PC-9 (cell line): ENCODE measurements around the gene TOMM20. TPM values are rescaled to one million over a fixed set of nuclear protein-coding genes. Genes with fewer than 3 reads are reported as not detected.

Source experiments
- BruUV-seq: library from RNA; stranded (reverse); fragments of 400-500 nt; replicated peaks from 2 replicates; lab custom pipeline; 2021; lab: Mats Ljungman, UMichigan
- CTCF ChIA-PET: fragments of 300-600 bp; sonication (Branson Sonifier 250); formaldehyde crosslinking; loops from one replicate; lab custom pipeline; 2022; ENCODE audit warnings: antibody characterized with exemption; lab: Charles Lee
- POLR2A ChIA-PET: fragments of 300-600 bp; sonication (Branson Sonifier 250); formaldehyde crosslinking; loops from one replicate; lab custom pipeline; 2022; ENCODE audit warnings: antibody characterized with exemption; ENCODE audit not compliant: unreplicated experiment; lab: Charles Lee
- DNase-seq, 2 experiments: peaks; one replicate each; pipeline versions ENCODE4 v3.0.0 to v3.0.0-alpha.2; 2015 to 2022; ENCODE audit warnings: mixed read lengths in 1 of 2
- H2AFZ ChIP-seq: fragments of 200-600 bp; sonication (generic); 2 replicates; pipeline ENCODE4 v1.8.1; 2017; ENCODE audit warnings: antibody characterized with exemption
- H3F3A ChIP-seq: fragments of 200-600 bp; sonication (generic); 2 replicates; pipeline ENCODE4 v1.8.1; 2017; ENCODE audit warnings: antibody characterized with exemption, mild to moderate bottlenecking, low read depth; ENCODE audit not compliant: insufficient read depth
- H3K27ac ChIP-seq: fragments of 200-600 bp; sonication (generic); 2 replicates; pipeline ENCODE4 v1.6.1; 2016; ENCODE audit warnings: mixed run types
- H3K27me3 ChIP-seq: fragments of 200-600 bp; sonication (generic); 2 replicates; pipeline ENCODE4 v1.6.1; 2016; ENCODE audit warnings: low read depth, mixed run types; ENCODE audit not compliant: insufficient read depth
- H3K36me3 ChIP-seq: fragments of 200-600 bp; sonication (generic); 2 replicates; pipeline ENCODE4 v1.6.1; 2016; ENCODE audit warnings: low read depth, mixed run types
- H3K4me1 ChIP-seq: fragments of 200-600 bp; sonication (generic); replicated peaks from 2 replicates; pipeline ENCODE4 v1.6.1; 2016; ENCODE audit warnings: mixed run types; ENCODE audit not compliant: insufficient read depth
- H3K4me2 ChIP-seq: fragments of 200-600 bp; sonication (generic); 2 replicates; pipeline ENCODE4 v1.6.1; 2017; ENCODE audit warnings: mixed run types
- H3K4me3 ChIP-seq: fragments of 200-600 bp; sonication (generic); 2 replicates; pipeline ENCODE4 v1.6.1; 2016; ENCODE audit warnings: mixed run types
- H3K79me2 ChIP-seq: fragments of 200-600 bp; sonication (generic); 2 replicates; pipeline ENCODE4 v1.6.1; 2017; ENCODE audit warnings: low read depth, mixed run types
- H3K9me2 ChIP-seq: fragments of 200-600 bp; sonication (generic); 2 replicates; pipeline ENCODE4 v1.8.1; 2017; ENCODE audit warnings: mild to moderate bottlenecking; ENCODE audit not compliant: insufficient read depth
- H3K9me3 ChIP-seq: fragments of 200-600 bp; sonication (generic); 2 replicates; pipeline ENCODE4 v1.8.1; 2016; ENCODE audit warnings: low read depth; ENCODE audit not compliant: insufficient read depth
- H4K20me1 ChIP-seq: fragments of 200-600 bp; sonication (generic); 2 replicates; pipeline ENCODE4 v1.8.1; 2017; ENCODE audit not compliant: insufficient read depth
- EZH2 ChIP-seq: fragments of 200-600 bp; sonication (generic); IDR thresholded peaks from 2 replicates; pipeline ENCODE4 v1.8.0; 2017; ENCODE audit warnings: antibody characterized with exemption, low read depth
- intact Hi-C: fragments of 100-400 bp; cut with micrococcal nuclease; formaldehyde crosslinking; loops from one replicate; pipeline ENCODE4 v1.10.0; 2022; ENCODE audit not compliant: unreplicated experiment
- total RNA-seq: library from RNA; stranded (reverse); gene quantifications from 2 replicates; pipeline ENCODE4 v1.2.3, GENCODE V29; 2021
- TF ChIP-seq, protein P1 (sequence below): fragments of 200-600 bp; sonication (generic); conservative IDR thresholded peaks from 2 replicates; pipeline ENCODE4 v1.6.1; 2017; ENCODE audit warnings: mixed run types, antibody characterized with exemption, mild to moderate bottlenecking, moderate library complexity

Gene TOMM20
- total RNA-seq, 1 experiment from 2014 or later, result 165 TPM

DNA sequence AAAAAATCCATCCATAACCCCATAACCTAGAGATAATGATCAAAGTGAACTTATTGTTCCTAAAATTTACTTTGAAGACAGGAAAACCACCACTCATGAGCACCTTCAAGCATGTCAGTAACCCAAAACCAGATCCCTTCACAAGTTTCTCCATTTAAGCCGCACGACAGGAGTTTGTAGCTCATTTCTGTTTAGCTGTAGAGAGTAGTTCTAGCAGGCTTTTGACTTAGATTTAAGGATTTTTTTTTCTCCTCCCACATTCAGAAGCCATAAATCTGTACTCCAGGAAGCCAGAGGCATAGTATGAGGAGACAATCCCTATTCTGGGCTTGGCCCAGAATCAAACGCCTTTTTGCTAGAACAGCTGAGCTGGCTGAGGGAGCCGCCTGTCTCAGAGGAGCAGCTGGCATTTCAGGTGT, 25.6 kb downstream of the TOMM20 start:
- Histone ChIP-seq H3K36me3 (no peaks in the 10 kb centered on the region), H2AFZ (no peak overlapping the region), H3K4me2 (no peak overlapping the region), H3K9me3 (no peaks in the 10 kb centered on the region), H3K9me2 (no peaks in the 10 kb centered on the region), H3K27ac (no peak overlapping the region), H3K4me1 (no peaks in the 10 kb centered on the region), H3K27me3 (no peaks in the 10 kb centered on the region), H3F3A (peaks cover 49% of the 10 kb centered on the region), H3K4me3 (no peak overlapping the region), H4K20me1 (no peaks in the 10 kb centered on the region), H3K79me2 (no peaks in the 10 kb centered on the region)
- TF ChIP-seq, protein P1, sequence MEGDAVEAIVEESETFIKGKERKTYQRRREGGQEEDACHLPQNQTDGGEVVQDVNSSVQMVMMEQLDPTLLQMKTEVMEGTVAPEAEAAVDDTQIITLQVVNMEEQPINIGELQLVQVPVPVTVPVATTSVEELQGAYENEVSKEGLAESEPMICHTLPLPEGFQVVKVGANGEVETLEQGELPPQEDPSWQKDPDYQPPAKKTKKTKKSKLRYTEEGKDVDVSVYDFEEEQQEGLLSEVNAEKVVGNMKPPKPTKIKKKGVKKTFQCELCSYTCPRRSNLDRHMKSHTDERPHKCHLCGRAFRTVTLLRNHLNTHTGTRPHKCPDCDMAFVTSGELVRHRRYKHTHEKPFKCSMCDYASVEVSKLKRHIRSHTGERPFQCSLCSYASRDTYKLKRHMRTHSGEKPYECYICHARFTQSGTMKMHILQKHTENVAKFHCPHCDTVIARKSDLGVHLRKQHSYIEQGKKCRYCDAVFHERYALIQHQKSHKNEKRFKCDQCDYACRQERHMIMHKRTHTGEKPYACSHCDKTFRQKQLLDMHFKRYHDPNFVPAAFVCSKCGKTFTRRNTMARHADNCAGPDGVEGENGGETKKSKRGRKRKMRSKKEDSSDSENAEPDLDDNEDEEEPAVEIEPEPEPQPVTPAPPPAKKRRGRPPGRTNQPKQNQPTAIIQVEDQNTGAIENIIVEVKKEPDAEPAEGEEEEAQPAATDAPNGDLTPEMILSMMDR, result no peak
- TF ChIP-seq EZH2, result no peak
- no TSS peak for BruUV-seq
- intact Hi-C loops, result loop anchor here (5.0 kb wide), 1 partner anchor 399 kb away; the partner anchor contains the start of gene B3GALNT2
- DNase-seq, result no peak
- ChIA-PET CTCF (interaction anchor here (0.7 kb wide), 1 partner anchor 678 kb away, joined by 8 read pairs; no protein-coding TSS in a partner anchor), POLR2A (interaction anchor here (0.7 kb wide), 1 partner anchor 414 kb away, joined by 6 read pairs; no protein-coding TSS in a partner anchor)

DNA sequence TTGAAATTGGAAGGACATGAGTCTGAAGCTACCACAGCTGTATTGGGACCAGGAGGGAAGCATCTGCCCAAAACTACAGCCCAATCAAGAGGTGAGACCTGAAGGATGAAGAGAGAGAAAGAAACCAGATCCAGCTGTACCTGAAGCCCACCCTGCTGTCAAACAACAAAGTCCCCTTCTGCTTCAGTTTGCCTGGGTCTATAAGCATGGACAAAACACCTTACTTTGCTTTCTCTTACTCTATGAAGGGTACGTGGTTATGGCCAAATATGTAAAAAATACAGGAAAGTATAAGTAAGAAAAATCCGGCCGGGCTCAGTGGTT, 26.4 kb downstream of the TOMM20 start:
- intact Hi-C loops, result loop anchor here (5.0 kb wide), 1 partner anchor 400 kb away; the partner anchor contains the start of gene B3GALNT2
- Histone ChIP-seq H4K20me1 (no peaks in the 10 kb centered on the region), H3K9me2 (no peaks in the 10 kb centered on the region), H3K4me1 (no peaks in the 10 kb centered on the region), H3K27me3 (no peaks in the 10 kb centered on the region), H3K9me3 (no peaks in the 10 kb centered on the region), H3K4me2 (no peak overlapping the region), H3K36me3 (no peaks in the 10 kb centered on the region), H3K79me2 (no peaks in the 10 kb centered on the region), H2AFZ (no peak overlapping the region), H3K27ac (no peak overlapping the region; the same call in 1 of the 2 replicates), H3F3A (peaks cover 42% of the 10 kb centered on the region), H3K4me3 (no peak overlapping the region)
- no peak for DNase-seq
- POLR2A ChIA-PET, result no interaction called here
- no TSS peak for BruUV-seq
- no peak for TF ChIP-seq EZH2
- TF ChIP-seq, protein P1, result no peak
- CTCF ChIA-PET, result no interaction called here

DNA sequence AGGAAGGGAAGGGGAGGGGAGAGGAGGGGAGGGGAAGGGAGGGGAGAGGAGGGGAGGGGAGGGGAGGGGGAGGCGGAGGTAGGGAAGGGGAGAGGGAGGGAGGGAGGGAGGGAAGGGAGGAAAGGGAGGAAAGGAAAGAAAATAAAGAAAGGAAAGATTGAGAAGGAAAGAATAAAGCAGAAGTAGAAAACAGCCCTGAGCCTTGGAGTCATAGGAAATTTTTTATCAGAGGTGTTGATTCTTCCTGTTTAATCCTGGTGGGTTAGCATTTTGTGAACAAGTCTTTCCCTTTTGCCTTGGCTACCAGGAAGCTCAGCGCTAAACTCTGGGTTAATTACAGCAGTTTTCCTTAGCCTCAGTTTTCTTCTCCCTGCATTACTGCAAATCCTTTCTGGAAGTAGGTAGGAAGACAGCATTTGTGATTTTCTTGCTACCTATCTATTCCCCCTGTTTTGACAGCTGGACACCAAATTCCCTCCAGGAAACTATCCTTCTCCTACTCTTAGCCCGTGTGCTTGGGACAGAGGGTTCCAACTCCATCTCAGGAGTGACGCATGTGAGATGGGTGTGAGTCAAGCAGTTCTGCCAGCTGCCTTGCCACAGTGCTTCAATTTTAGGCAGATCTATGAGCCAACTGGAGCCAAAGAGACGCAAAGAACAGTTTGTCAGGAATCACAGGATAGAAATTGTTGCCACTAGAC, 26.9 kb downstream of the TOMM20 start:
- no peak overlapping the region; the same call in 1 of the 2 replicates for H3K27ac ChIP-seq
- no peak for DNase-seq
- intact Hi-C loops, result loop anchor here (5.0 kb wide), 1 partner anchor 401 kb away; the partner anchor contains the start of gene B3GALNT2

More for the DNA sequence above, 26.9 kb downstream of the TOMM20 start:
- no peaks in the 10 kb centered on the region for H3K9me3 ChIP-seq
- H3K4me2 ChIP-seq, result no peak overlapping the region
- no peaks in the 10 kb centered on the region for H3K27me3 ChIP-seq
- H3K4me3 ChIP-seq, result no peak overlapping the region
- H3K79me2 ChIP-seq, result no peaks in the 10 kb centered on the region
- no peaks in the 10 kb centered on the region for H4K20me1 ChIP-seq
- H3K9me2 ChIP-seq, result no peaks in the 10 kb centered on the region
- no peaks in the 10 kb centered on the region for H3K4me1 ChIP-seq
- peaks cover 37% of the 10 kb centered on the region for H3F3A ChIP-seq
- TF ChIP-seq, protein P1, result no peak
- TF ChIP-seq EZH2, result no peak
- H2AFZ ChIP-seq, result no peak overlapping the region
- POLR2A ChIA-PET, result no interaction called here
- no peaks in the 10 kb centered on the region for H3K36me3 ChIP-seq
- BruUV-seq, result no TSS peak
- CTCF ChIA-PET, result interaction anchor here (0.7 kb wide), 1 partner anchor 12 kb away, joined by 3 read pairs; no protein-coding TSS in a partner anchor
